ENCODE results near the gene CD164. TPM values are rescaled to one million over a fixed set of nuclear protein-coding genes. Genes with fewer than 3 reads are reported as not detected.

CD164 gene
- total and polyA plus RNA-seq, 2 of the 4 experiments (the other 2 are of a cell fraction) = 146 to 150 TPM

GRCh38 chr6:109328629-109329028 lies 53.6 kb downstream of the CD164 start:
- Histone ChIP-seq H3K4me3 (ENCODE audit: insufficient read depth, low read depth, low read length) (no peak overlapping the region), H3K4me1 (ENCODE audit: control insufficient read depth, insufficient read depth, low read length) (no peaks in the 10 kb centered on the region), H3K9me1 (ENCODE audit: insufficient read depth, low read length) (no peaks in the 10 kb centered on the region), H2BK5ac (ENCODE audit: low read depth, low read length, poor library complexity, severe bottlenecking) (no peak overlapping the region), H3K27me3 (ENCODE audit: control insufficient read depth, insufficient read depth, low read length) (peaks cover 6% of the 10 kb centered on the region), H3K4me2 (ENCODE audit: low read depth, low read length) (no peak overlapping the region), H2BK20ac (ENCODE audit: low read depth, low read length) (no peak overlapping the region), H3K4ac (ENCODE audit: low read depth, low read length) (no peak overlapping the region), H3K27ac (ENCODE audit: insufficient read depth, low read length) (no peak overlapping the region), H4K91ac (ENCODE audit: insufficient read depth, low read depth, low read length) (no peak overlapping the region), H3K14ac (replicated peaks; ENCODE audit: low read depth, low read length) (no peak overlapping the region), H3K9me3 (ENCODE audit: control insufficient read depth, insufficient read depth, low read length) (no peaks in the 10 kb centered on the region), H2AK9ac (replicated peaks; ENCODE audit: low read depth, low read length, poor library complexity) (no peak overlapping the region), H3K56ac (ENCODE audit: extremely low read depth, insufficient read depth, low read length) (no peak overlapping the region), H3K36me3 (ENCODE audit: control insufficient read depth, insufficient read depth, low read length) (no peaks in the 10 kb centered on the region), H3K18ac (ENCODE audit: low read depth, low read length) (no peak overlapping the region), H3K23ac (ENCODE audit: low read depth, low read length) (no peak overlapping the region), H3K79me1 (ENCODE audit: low read depth in 1 of 2, low read length in 2 of 2) (no peaks in the 10 kb centered on the region), H4K20me1 (ENCODE audit: insufficient read depth, low read length) (no peaks in the 10 kb centered on the region), H2AFZ (replicated peaks; ENCODE audit: low read length, poor library complexity) (no peak overlapping the region), H4K5ac (ENCODE audit: low read depth, low read length) (no peak overlapping the region), H4K8ac (ENCODE audit: low read depth in 2 of 2, low read length in 2 of 2) (no peak overlapping the region), H3K9ac (ENCODE audit: low read depth, low read length) (no peak overlapping the region), H2AK5ac (ENCODE audit: low read depth, low read length) (no peak overlapping the region), H2BK120ac (ENCODE audit: low read depth, low read length) (no peak overlapping the region), H2BK15ac (ENCODE audit: low read depth, low read length) (no peak overlapping the region)
- in situ Hi-C loops (cut with MboI; ENCODE audit: low sequenced_read_pairs) = no loop called here
- intact Hi-C loops (cut with micrococcal nuclease) = no loop called here
- no TSS peak for BruUV-seq (replicated peaks)
- POLR2A ChIA-PET (ENCODE audit: unreplicated experiment) = no interaction called here
- ATAC-seq (ENCODE audit: low read depth) (no peak), DNase-seq (no peak)
- CTCF ChIA-PET = no interaction called here
- TF ChIP-seq BHLHE40 (IDR thresholded peaks at IDR 0.05; ENCODE audit: low read depth, low read length) = no peak
- no peak for TF ChIP-seq MAFK (IDR thresholded peaks at IDR 0.05; ENCODE audit: low read depth, low read length)
- no peak for TF ChIP-seq POLR2A (IDR thresholded peaks at IDR 0.05; ENCODE audit: low read depth, low read length)
- no peak for TF ChIP-seq USF2 (IDR thresholded peaks at IDR 0.05; ENCODE audit: low read depth, low read length)
- TF ChIP-seq SMC3 (IDR thresholded peaks at IDR 0.05; ENCODE audit: low read depth, low read length) = no peak
- TF ChIP-seq RFX5 (IDR thresholded peaks at IDR 0.05; ENCODE audit: low read depth, low read length) = no peak
- TF ChIP-seq NFE2L2 (IDR thresholded peaks at IDR 0.05; ENCODE audit: low read depth, low read length) = no peak
- no peak for TF ChIP-seq ELK1 (IDR thresholded peaks at IDR 0.05; ENCODE audit: borderline replicate concordance, low read depth, low read length)
- no peak for TF ChIP-seq RAD21 (IDR thresholded peaks at IDR 0.05; ENCODE audit: low read length)
- no peak for TF ChIP-seq MXI1 (IDR thresholded peaks at IDR 0.05; ENCODE audit: borderline replicate concordance, low read depth, low read length)
- dilution Hi-C loops (cut with HindIII; ENCODE audit: low sequenced_read_pairs, unreplicated experiment) = no loop called here
- 50% methylated on average over 3 of the region's 4 CpGs; no CpG with 5 or more reads in 1 of the 2 experiments for WGBS, 2 experiments (ENCODE audit: extremely low coverage in 2 of 2, insufficient read length in 1 of 2)
